WI38 (cell line): ENCODE data around the gene PLPP1.

Source experiments
- H3K4me3 ChIP-seq: 2 replicates; pipeline ENCODE4 v1.5.1; 2011; ENCODE audit warnings: low read depth, mild to moderate bottlenecking, control low read depth, low read length
- TF ChIP-seq, protein P1 (sequence below): IDR thresholded peaks from 2 replicates; pipeline ENCODE4 v1.5.1; 2012; ENCODE audit warnings: low read depth, mild to moderate bottlenecking, control low read depth, low read length

Gene PLPP1

GRCh38 chr5:55564721-55565120 is 30.0 kb upstream of the PLPP1 start:
- H3K4me3 ChIP-seq = no peak overlapping the region
- TF ChIP-seq, protein P1, sequence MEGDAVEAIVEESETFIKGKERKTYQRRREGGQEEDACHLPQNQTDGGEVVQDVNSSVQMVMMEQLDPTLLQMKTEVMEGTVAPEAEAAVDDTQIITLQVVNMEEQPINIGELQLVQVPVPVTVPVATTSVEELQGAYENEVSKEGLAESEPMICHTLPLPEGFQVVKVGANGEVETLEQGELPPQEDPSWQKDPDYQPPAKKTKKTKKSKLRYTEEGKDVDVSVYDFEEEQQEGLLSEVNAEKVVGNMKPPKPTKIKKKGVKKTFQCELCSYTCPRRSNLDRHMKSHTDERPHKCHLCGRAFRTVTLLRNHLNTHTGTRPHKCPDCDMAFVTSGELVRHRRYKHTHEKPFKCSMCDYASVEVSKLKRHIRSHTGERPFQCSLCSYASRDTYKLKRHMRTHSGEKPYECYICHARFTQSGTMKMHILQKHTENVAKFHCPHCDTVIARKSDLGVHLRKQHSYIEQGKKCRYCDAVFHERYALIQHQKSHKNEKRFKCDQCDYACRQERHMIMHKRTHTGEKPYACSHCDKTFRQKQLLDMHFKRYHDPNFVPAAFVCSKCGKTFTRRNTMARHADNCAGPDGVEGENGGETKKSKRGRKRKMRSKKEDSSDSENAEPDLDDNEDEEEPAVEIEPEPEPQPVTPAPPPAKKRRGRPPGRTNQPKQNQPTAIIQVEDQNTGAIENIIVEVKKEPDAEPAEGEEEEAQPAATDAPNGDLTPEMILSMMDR = no peak

DNA sequence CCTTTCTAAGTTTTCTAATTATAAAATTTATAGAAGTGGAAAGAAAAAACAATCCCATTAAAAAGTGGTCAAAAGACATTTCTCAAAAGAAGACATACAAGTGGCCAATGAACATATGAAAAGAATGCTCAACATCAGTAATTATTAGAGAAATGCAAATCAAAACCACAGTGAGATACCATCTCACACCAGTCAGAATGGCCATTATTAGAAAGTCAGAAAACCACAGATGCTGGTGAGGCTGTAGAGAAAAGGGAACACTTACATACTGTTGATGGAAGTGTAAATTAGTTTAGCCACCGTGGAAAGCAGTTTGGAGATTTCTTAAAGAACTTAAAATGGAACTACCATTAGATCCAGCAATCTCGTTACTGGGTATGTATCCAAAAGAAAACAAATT is 23.7 kb upstream of the PLPP1 start:
- no peak overlapping the region for H3K4me3 ChIP-seq
- TF ChIP-seq, protein P1 = no peak

- H3K4me3 ChIP-seq = no peak overlapping the region
- TF ChIP-seq, protein P1 = no peak
These were observed 22.4 kb upstream of the PLPP1 start for GRCh38 chr5:55557123-55557522.

- TF ChIP-seq, protein P1 = no peak
- H3K4me3 ChIP-seq = no peak overlapping the region
These were observed 19.9 kb upstream of the PLPP1 start for GRCh38 chr5:55554585-55555202.

- no peak overlapping the region for H3K4me3 ChIP-seq
- TF ChIP-seq, protein P1 = no peak
These were observed 17.1 kb upstream of the PLPP1 start for GRCh38 chr5:55551904-55552303.

- TF ChIP-seq, protein P1 = no peak
- H3K4me3 ChIP-seq = no peak overlapping the region
These were observed 16.6 kb upstream of the PLPP1 start for GRCh38 chr5:55551358-55551757.

DNA sequence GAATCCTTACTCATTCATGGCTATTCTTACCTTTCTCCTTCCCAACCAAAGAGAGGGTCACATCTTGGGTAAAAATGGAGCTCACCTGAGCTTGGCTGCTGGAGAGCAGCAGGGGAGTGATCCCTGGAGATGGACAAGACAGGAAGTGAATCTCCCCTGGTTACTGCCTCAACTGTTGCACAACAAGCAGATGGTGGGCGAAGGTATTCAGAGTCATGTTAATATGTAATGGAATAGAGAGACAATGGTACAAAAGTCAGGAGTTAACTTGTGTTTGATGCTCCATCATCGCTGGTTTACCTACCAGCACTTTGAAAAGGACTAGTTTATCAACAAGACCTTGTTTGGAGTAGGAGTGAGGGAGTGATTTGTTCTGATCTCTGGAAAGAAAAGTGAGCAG is 13.0 kb upstream of the PLPP1 start:
- TF ChIP-seq, protein P1 = no peak
- H3K4me3 ChIP-seq = no peak overlapping the region
